Hepatocyte (in vitro differentiated cells): Measurements from ENCODE around the gene SCAPER.

Source experiments
- EZH2 ChIP-seq: fragments of 200-600 bp; sonication (generic); IDR thresholded peaks from 2 replicates; pipeline ENCODE4 v1.6.1; 2016; ENCODE audit warnings: antibody characterized with exemption, mild to moderate bottlenecking, borderline replicate concordance
- EZH2phosphoT487 ChIP-seq: fragments of 200-600 bp; sonication (generic); IDR thresholded peaks from one replicate; pipeline ENCODE4 v1.6.1; 2018; ENCODE audit warnings: antibody characterized with exemption, mild to moderate bottlenecking, low read depth, moderate library complexity; ENCODE audit not compliant: unreplicated experiment, severe bottlenecking
- TF ChIP-seq, protein P1 (sequence below): fragments of 200-600 bp; sonication (generic); IDR thresholded peaks from 2 replicates; pipeline ENCODE4 v1.5.1; 2016; ENCODE audit warnings: antibody characterized with exemption, mild to moderate bottlenecking; ENCODE audit not compliant: poor library complexity

DNA sequence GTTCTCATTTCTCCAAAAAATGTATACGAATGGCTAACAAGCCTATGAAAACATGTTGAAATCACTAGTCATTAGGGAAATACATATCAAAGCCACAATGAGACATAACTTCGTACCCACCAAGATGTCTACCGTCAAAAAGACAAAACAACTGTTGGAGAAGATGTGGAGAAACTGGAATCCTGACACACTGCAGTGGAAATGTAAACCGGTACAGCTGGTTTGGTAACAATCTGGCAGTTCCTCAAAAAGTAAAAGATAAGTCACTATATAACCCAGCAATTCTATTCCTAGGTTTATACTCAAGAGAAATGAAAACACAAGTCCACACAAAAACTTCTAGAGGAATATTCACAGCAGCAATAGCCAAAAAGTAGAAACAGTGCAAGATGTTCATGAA lies 7.0 kb downstream of the SCAPER start:
- TF ChIP-seq, protein P1, sequence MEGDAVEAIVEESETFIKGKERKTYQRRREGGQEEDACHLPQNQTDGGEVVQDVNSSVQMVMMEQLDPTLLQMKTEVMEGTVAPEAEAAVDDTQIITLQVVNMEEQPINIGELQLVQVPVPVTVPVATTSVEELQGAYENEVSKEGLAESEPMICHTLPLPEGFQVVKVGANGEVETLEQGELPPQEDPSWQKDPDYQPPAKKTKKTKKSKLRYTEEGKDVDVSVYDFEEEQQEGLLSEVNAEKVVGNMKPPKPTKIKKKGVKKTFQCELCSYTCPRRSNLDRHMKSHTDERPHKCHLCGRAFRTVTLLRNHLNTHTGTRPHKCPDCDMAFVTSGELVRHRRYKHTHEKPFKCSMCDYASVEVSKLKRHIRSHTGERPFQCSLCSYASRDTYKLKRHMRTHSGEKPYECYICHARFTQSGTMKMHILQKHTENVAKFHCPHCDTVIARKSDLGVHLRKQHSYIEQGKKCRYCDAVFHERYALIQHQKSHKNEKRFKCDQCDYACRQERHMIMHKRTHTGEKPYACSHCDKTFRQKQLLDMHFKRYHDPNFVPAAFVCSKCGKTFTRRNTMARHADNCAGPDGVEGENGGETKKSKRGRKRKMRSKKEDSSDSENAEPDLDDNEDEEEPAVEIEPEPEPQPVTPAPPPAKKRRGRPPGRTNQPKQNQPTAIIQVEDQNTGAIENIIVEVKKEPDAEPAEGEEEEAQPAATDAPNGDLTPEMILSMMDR, result no peak
- no peak for TF ChIP-seq EZH2
- TF ChIP-seq EZH2phosphoT487, result no peak
